PC-3 (cell line): ENCODE measurements around the gene CRY1.

Experiments used
- CTCF ChIP-seq: fragments of 300-600 bp; sonication (generic); conservative IDR thresholded peaks from 2 replicates; pipeline ENCODE4 v1.5.1; 2017; ENCODE audit warnings: antibody characterized with exemption, low read depth, mild to moderate bottlenecking, low read length
- EZH2 ChIP-seq: fragments of 300-600 bp; sonication (generic); IDR thresholded peaks from one replicate; pipeline ENCODE4 v1.6.1; 2017; ENCODE audit warnings: antibody characterized with exemption, mild to moderate bottlenecking, low read length; ENCODE audit not compliant: unreplicated experiment

- TF ChIP-seq CTCF (no peak), EZH2 (no peak)
These were observed 29.2 kb upstream of the CRY1 start for GRCh38 chr12:107122452-107122958.
